NCI-H1092 (cell line): ENCODE measurements around the gene SLC7A6.
A peak's percentile ranks its signal among the peaks of the same experiment; 100 is the strongest.

Experiments used
- DNase-seq: peaks from one replicate; lab custom pipeline; 2025; lab: John Stamatoyannopoulos, UW

SLC7A6 gene

DNA sequence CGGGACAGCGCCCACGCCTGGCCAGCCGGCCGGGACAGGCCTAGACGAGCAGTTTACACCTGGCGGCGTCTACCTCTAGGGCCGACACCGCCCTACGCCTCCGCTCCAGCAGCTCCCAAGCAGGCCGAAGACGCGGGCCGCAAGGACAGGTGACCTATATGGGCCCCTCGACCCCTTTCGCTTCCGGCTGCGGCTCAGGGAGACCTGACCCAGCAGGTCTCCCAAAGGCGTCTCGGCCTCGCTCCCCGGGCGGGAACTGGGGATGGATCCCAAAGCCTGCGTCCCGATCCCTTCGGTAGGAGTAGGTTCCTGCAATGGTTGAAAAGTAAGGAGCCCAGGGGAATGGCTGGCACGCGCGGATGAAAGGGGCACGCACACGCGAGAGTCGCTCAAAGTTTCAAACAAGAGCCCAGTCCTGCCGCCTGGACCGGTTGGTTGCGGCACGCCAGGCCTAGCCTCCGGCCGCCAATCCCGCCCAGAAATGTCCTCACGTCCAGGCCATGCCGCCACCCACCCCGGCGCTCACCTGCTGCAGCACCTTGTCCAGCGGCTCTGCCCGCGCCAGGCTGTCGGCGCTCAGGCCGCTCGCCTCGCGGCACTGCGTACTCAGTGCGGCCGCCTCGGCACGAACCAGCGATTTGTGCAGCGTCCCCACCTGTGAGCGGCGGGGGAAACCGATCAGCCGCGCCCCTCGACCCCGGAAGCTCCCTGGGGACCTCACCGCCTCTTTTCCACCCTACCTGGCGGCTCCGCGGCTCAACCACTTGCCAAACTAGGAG is 29.0 kb upstream of the SLC7A6 start:
- no peak for DNase-seq

- DNase-seq, result no peak
These were observed 28.5 kb upstream of the SLC7A6 start, which contains the start of gene ESRP2 for GRCh38 chr16:68235887-68236136. TSS of gene ESRP2 (minus strand) at chr16:68236127. CDS start at chr16:68236045, 82 bp downstream.

DNA sequence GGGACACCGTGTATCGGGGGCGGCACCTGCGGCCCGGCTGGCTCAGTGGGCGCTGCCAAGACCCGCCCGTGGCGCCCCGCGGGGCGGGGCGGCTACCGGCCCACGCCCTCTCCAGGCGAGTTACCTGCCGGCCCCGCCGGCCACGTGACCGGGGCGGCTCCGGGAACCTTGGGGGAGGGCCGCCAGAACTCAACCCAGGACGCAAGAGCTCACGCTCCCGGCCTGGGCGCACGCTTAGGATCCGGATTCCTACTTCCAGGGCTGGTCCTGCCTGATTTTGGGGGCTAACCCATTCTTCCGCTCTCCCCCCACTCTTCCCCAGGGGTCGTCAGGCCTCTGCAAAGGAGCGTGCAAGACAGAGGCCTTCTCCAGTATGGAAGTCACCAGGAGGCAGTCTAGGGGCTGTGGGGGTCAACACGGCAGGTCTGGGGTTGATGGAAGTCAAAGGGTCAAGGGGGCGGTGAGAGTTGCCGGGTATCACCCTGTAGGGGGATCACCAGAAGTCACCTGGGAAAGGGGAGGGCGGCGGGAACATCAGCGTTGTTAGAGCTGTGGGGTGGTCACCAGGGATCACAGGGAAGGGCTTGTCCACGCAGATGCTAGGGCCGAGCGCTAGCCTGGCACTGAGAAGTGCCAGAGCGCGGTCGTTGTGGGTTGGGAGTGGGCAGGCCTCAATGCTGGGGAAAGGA is 28.0 kb upstream of the SLC7A6 start:
- no peak for DNase-seq

DNA sequence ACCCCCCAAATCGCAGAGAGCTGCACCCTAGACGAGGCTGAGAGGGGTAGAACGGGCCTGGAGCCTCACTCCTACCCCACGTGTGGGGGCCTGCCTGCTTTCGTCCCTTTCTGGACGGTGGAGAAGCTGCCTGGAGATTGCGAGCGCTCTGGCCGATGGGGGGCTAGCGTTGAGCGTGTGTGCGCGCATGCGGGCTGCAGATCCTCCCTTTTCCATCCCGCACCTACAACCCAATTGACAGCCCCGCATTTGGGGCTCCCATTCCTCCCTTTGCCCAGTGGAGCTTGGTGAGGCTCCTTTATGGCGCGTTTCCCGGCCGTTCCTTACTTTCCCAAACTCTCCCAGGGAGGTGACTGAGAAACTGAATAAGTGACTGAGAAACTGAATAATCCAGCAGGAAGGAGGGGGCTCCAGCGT is 27.5 kb upstream of the SLC7A6 start:
- DNase-seq, result no peak

GRCh38 chr16:68237243-68238028 is 26.9 kb upstream of the SLC7A6 start:
- DNase-seq, result peak; percentile 92

DNA sequence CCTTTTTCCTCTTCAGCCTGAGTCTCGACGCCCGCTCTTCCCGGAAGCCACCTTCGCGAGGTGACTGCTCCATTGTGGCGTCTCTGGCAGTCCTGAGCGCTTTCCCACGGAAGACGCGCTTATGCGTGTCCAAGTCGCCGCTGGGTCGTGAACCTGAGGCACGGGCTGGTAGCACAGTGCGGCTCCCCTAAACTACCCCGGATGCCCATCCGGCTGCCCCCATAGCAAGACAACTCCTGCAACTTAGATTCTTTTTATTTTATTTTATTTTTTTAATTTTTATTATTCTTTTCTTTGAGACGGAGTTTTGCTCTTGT is 26.3 kb upstream of the SLC7A6 start:
- DNase-seq, result no peak

GRCh38 chr16:68242085-68242484 is 22.2 kb upstream of the SLC7A6 start:
- DNase-seq, result no peak

DNA sequence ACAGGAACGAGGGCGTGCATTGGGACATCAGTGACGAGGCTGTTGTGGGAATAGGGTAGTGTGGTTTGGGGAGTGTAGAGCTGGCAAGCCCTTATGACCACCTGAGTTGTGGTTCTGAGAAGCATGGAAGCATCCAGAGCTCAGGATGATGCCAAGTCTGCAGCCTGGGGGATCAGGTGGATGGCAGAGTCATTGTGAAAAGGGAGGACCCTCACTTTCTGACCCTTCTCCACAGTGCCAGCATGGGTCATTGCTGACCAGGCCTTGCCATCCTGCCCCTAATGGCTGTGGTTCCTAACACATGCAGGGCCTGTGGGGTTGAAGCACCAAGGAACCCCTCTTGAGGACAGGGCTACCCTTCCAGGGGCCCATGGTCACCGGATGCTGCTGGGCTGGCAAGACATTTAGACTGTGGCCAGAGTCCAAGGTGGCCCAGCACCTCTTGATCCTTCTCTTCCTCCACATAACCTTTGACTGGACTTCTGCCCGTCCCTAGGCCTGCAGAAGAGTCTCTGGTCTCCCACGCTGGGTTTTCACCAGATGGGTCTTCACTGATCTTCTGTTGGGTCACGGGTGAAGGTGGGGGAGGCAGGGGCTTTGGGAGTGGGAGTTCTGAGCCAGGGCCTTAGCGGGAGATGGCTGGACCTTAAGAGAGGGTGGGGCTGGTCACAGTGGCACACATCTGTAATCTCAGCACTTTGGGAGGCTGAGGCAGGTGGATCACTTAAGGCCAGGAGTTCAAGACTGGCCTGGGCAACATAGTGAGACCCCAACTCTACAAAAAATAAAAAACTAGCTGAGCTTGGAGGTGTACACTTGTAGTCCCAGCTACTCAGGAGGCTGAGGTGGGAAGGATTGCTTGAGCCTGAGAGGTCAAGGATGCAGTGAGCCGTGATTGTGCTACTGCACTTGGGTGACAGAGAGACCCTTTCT is 21.1 kb upstream of the SLC7A6 start:
- DNase-seq, result no peak

DNA sequence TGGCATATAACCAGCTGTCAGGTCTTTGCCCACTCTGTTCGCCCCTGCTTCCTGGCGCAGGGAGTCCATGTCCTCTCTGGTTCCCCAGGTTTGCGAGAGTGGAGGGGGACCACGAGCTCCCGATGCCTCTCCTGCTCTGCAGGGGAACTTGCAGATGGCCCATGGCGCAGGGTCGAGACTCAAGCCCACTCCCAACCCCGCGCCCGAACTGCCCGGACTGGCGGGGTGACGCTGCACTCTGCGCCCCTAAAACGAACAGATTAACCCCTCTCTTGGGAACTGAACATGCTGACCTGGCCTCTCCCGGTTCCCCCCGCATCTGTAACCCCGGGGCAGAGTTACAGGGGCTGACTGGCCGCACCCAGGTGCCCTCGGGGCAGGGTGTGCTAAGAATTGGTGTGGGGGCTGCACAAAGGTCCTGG is 19.8 kb upstream of the SLC7A6 start:
- DNase-seq, result no peak

DNA sequence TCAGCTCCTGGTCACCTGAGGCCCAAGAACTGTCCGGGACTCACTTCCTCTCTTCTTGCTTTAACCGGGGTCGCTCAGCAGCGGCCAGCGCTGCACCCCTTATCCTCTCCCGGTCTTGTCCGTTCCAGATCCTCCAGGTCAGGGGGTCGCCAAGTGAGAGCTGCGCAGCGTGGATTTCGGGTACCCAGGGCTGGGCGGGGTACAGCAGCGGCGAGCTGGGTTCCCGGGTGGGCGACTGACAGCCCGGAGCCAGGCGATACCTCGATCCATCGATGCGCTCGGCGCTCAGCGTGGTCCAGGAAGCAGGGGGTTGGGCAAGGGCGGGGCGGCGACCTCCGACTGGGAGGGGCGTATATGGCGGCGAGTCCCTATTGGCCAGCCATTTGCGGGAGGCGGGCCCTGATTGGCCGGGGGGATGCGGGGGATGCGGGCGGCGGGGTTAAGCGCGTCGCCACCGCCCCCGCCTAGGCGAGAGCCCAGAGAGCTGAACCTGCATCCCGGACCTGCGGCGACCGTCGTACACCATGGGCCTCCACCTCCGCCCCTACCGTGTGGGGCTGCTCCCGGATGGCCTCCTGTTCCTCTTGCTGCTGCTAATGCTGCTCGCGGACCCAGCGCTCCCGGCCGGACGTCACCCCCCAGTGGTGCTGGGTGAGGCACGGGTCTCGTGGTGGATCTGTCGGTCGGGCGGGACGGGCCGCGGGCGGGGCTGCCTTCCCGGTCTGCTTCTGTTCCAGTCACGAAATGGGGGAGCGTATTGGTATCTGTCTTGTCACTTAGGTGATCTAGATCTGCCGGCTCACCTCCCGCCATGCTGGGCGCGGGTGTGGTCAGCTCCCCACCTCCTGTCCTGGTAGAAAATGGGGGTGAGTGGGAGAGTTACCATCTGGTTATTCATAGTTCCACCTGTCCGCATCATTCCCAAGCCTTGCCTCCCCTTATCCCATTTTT is 19.1 kb upstream of the SLC7A6 start, which contains the start of gene PLA2G15:
Gene PLA2G15, plus strand, starts transcription at position 471 of the 951 bp plus-strand sequence. Its CDS starts 54 bp downstream, at position 525.
- DNase-seq, result peak; percentile 89

DNA sequence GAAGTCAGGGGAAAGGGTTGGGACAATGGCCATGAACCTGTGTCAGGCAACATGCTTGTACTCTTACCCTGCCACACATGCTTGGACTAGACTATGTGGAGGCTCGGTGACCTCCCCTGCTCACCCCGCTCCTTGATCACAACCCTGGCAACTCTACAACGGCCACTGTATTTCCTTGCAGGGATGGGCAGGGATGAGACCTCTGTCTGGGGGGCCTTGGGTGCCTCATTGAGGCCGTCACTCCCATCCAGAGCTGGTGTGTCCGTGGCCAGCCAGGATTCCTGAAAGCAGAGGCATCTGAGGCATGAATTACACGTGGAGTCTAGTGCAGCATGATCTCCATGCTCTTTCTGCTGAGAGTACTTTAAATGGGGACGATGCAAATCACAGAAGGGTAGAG is 18.2 kb upstream of the SLC7A6 start:
- no peak for DNase-seq

GRCh38 chr16:68246666-68247065 is 17.7 kb upstream of the SLC7A6 start:
- DNase-seq, result no peak

DNA sequence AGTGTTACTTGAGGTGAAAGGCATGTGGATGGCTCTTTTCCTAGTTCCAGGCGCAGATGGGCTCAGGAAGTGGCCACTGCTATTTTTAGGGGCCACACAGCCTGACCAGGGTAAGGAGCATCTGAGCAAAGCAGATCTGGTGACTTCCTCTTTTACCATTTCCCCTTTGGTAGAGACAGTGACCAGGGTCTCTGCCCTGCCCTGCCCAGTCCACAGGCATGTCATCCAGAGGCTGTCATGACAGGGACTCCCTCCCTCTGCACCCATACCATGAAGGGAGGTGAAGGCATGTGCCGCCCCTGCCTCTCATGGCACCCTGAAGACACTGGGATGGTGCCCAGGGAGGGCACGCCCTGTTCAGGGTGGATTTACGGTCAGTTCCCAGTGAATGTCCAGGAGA is 16.9 kb upstream of the SLC7A6 start:
- DNase-seq, result no peak

DNA sequence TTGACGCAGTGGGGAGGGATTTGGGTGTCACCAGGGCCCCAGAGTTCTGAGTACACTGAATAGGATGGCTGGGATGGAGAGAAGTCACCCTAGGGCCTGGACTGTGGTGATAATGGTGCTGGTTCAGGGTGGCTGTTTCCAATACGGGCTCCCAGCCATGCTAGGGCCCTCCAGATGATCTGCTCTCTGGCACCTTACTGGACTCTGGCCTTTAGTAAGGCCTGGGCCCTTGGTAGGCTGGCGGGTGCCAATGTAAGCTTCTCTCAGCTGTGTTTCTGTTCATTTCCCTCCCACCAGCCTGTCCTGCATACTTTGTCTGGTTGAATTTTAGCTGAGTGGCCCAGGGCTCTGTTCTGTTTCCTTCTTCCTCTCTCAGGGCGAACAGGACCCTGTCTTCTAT is 16.4 kb upstream of the SLC7A6 start:
- DNase-seq, result no peak

GRCh38 chr16:68249371-68249770 is 15.0 kb upstream of the SLC7A6 start:
- no peak for DNase-seq

DNA sequence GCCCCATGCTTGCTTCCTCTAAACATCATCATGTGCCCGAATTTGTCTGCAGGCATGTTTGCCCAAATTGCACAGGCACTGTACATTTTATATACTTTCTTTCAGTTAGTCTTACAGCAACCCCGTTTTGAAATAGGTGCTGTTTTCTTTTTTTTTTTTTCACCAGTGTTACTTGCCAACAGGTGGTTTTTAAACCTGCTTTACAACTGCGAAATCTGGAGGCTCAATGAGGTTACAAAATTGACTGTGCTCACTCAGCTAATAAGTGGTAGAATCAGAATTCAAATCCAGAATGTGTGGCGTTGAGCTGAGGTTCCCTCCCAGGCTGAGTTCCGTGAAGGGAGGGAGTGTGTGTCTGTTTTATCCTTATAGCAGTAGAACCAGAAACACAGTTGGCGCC is 13.4 kb upstream of the SLC7A6 start:
- DNase-seq, result no peak

DNA sequence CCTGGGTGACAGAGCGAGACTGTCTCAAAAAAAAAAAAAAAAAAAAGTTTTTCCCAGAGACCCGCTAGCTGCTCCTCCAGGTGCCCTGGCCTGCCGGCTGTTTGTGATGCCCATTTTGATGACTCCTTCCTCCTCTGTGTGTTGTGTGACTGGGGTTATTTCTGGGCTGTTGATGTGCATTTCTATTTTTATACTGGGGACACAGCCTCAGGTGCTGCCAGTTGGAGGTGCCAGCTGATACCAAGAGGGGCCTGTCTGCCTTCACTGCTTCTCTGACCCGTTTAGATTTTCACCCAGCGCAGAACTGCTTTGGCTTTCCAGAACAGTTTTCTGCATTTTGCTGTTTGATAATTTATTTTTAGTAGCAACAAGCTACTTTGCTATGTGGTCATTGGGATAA is 12.5 kb upstream of the SLC7A6 start:
- no peak for DNase-seq

GRCh38 chr16:68252383-68252782 is 11.9 kb upstream of the SLC7A6 start:
- DNase-seq, result no peak

DNA sequence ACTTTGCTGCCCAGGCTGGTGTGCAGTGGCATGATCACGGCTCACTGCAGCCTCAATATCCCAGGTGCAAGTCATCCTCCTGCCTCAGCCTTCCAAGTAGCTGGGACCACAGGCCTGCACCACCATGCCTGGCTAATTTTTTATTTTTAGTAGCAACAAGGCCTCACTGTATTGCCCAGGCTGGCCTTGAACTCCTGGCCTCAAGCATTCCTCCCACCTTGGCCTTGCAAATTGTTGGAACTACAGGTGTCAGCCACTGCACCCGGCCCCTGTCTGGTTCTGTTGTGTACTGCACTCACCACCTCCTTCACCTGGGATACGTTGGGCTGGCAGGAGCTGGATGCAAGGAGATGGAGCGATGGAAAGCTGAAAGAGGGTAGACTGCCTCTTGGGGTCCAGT is 10.6 kb upstream of the SLC7A6 start:
- no peak for DNase-seq

DNA sequence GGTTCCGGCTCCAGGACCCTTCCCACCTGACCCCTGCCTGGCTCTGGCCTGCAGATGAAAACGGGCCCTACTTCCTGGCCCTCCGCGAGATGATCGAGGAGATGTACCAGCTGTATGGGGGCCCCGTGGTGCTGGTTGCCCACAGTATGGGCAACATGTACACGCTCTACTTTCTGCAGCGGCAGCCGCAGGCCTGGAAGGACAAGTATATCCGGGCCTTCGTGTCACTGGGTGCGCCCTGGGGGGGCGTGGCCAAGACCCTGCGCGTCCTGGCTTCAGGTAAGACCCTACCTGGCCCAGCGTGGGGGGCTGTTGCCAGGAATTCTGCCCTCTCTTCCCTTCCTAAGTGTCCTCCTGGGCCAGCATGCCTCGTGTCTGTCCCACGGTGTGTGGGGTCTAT is 8.6 kb upstream of the SLC7A6 start:
- no peak for DNase-seq
